Measurements from ENCODE around the gene PROCA1. TPM values are rescaled to one million over a fixed set of nuclear protein-coding genes. Genes with fewer than 3 reads are reported as not detected.

PROCA1 gene
- total and polyA plus RNA-seq, 2 of the 8 experiments (the other 6 are each of a cell fraction or from before 2014, with no cell fraction given), result 21.2 to 26.3 TPM

DNA sequence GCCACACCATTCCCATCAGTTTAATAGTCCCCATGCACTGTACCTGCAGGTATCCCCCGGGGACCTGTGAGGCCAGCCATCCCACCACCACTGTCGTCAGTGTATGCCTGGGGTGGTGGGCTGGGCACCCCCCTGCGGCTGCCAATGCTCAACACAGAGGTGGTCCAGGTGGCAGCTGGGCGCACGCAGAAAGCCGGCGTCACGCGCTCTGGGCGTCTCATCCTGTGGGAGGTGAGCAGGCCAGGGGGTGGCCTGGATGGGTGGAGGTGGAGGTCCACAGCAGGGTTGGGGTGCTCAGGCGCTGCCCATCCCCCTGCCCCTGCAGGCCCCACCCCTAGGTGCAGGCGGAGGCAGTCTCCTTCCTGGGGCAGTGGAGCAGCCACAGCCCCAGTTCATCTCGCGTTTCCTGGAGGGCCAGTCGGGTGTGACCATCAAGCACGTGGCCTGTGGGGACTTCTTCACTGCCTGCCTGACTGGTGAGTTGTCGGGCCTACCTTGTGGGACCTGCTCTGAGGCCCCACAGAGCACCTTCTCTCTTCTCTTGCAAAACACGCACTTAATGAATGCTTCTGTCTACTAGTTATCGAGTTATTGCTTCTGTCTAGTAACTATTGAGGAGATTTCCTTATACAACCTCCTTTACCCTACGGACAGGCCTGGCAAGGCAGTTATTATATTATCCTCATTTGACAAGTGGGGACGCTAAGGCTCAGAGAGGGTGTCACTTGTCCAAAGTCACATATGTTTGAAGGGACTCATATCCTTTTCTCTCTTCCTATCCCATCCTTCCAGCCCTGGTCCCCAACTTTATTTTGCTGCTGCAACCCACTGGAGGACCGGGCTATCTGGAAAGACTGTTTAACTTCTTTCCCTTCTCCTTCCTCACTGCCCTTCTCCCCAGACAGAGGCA is 26.3 kb upstream of the PROCA1 start:
- Histone ChIP-seq H3K14ac (ENCODE audit: insufficient read length) (no peak overlapping the region), H2BK120ac (replicated peaks; ENCODE audit: low read depth, low read length) (no peak overlapping the region), H3K27ac (ENCODE audit: low read depth, low read length) (no peak overlapping the region), H2AFZ (ENCODE audit: low read length) (no peak overlapping the region), H2BK12ac (ENCODE audit: low read depth, low read length) (no peak overlapping the region), H4K5ac (ENCODE audit: insufficient read length, low read depth, low read length) (no peak overlapping the region), H2BK20ac (ENCODE audit: low read length) (no peak overlapping the region), H2BK5ac (ENCODE audit: low read depth, low read length) (no peak overlapping the region), H3K56ac (replicated peaks; ENCODE audit: insufficient read length, low read depth, low read length) (no peak overlapping the region), H3K27me3 (replicated peaks in 1 of 4; ENCODE audit: control insufficient read depth in 3 of 4, extremely low read depth in 1 of 4, insufficient read depth in 3 of 4, low read length in 3 of 4) (no peaks in the 10 kb centered on the region), H3K4me2 (ENCODE audit: insufficient read depth in 1 of 2, low read depth in 2 of 2, low read length in 2 of 2) (no peak overlapping the region), H4K20me1 (replicated peaks in 1 of 2; ENCODE audit: control insufficient read depth in 1 of 2, insufficient read depth in 2 of 2, low read length in 2 of 2) (peaks cover 0 to 5% of the 10 kb centered on the region in 2 experiments), H3K4me1 (replicated peaks in 1 of 4; ENCODE audit: control insufficient read depth in 3 of 4, insufficient read depth in 4 of 4, low read length in 3 of 4) (peaks cover 0 to 2% (median 0%) of the 10 kb centered on the region in 4 experiments; a peak in 1 of 7 replicates), H2BK15ac (ENCODE audit: low read length) (no peak overlapping the region), H3K9ac (replicated peaks in 1 of 4; ENCODE audit: extremely low read depth in 1 of 4, low read depth in 3 of 4, low read length in 3 of 4) (no peak overlapping the region), H3K79me1 (ENCODE audit: low read depth, low read length) (peaks cover 2% of the 10 kb centered on the region; the same call in 1 of the 2 replicates), H3K79me2 (ENCODE audit: control insufficient read depth in 1 of 2, insufficient read depth in 2 of 2, low read length in 2 of 2) (no peaks in the 10 kb centered on the region), H3K4ac (replicated peaks; ENCODE audit: insufficient read length, low read depth, low read length) (no peak overlapping the region), H3K9me3 (ENCODE audit: insufficient read depth in 2 of 2, low read depth in 1 of 2, low read length in 1 of 2) (no peaks in the 10 kb centered on the region), H3K4me3 (ENCODE audit: extremely low read depth in 1 of 4, insufficient read depth in 2 of 4, low read depth in 3 of 4, low read length in 4 of 4) (no peak overlapping the region), H3K23me2 (ENCODE audit: low read depth, low read length) (no peaks in the 10 kb centered on the region), H4K8ac (ENCODE audit: extremely low read depth, insufficient read depth, low read length) (peak overlapping the region; percentile 41; the same call in 1 of the 2 replicates), H3K23ac (ENCODE audit: insufficient read length) (no peak overlapping the region), H3K36me3 (ENCODE audit: control insufficient read depth in 2 of 4, insufficient read depth in 4 of 4, low read length in 3 of 4) (peaks cover 9 to 17% (median 13%) of the 10 kb centered on the region in 4 experiments; a peak in 7 of 8 replicates), H4K91ac (replicated peaks; ENCODE audit: insufficient read length, low read length) (no peak overlapping the region), H3K18ac (ENCODE audit: extremely low read depth, low read length) (no peak overlapping the region), H2AK5ac (ENCODE audit: low read depth, low read length) (no peak overlapping the region)
- no peak for FAIRE-seq
- WGBS, 2 experiments (ENCODE audit: extremely low coverage in 1 of 2, insufficient coverage in 1 of 2, insufficient read length in 1 of 2, insufficient replicate concordance in 2 of 2, low coverage in 1 of 2, low lambda C conversion rate in 2 of 2, missing lambda C conversion rate in 1 of 2), result 96% methylated on average over 20 of the region's 22 CpGs; no CpG with 5 or more reads in 1 of the 2 experiments
- TF ChIP-seq CEBPB (IDR thresholded peaks at IDR 0.05; ENCODE audit: low read depth, low read length) (no peak), ASH2L (IDR thresholded peaks at IDR 0.05; ENCODE audit: low read length) (no peak), JUND (IDR thresholded peaks at IDR 0.05; ENCODE audit: low read length) (no peak), PHF8 (conservative IDR thresholded peaks at IDR 0.05; ENCODE audit: low read depth, low read length) (no peak), SIX5 (IDR thresholded peaks at IDR 0.05; ENCODE audit: low read depth, low read length) (no peak), SP4 (IDR thresholded peaks at IDR 0.05; ENCODE audit: low read length) (no peak), RXRA (IDR thresholded peaks at IDR 0.05; ENCODE audit: insufficient read depth, low read depth, low read length) (no peak), CTBP2 (IDR thresholded peaks at IDR 0.05; ENCODE audit: borderline replicate concordance, insufficient read depth, insufficient read length, low read length) (no peak), TCF12 (IDR thresholded peaks at IDR 0.05; ENCODE audit: low read depth, low read length) (no peak)
- POLR2A ChIA-PET (ENCODE audit: partially characterized antibody), result interaction anchor here (9.2 to 15.3 kb wide), 2 partner anchors 11 to 16 kb away, joined by 134 to 813 read pairs; partner anchors contain the start of genes NEK8, RPL23A and TLCD1
- no peak for DNase-seq (ENCODE audit: low read depth in 1 of 2, low spot score in 2 of 2)
- CTCF ChIA-PET (ENCODE audit: partially characterized antibody), result interaction anchor here (5.6 kb wide), 1 partner anchor 11 kb away, joined by 70 read pairs; the partner anchor contains the start of genes NEK8 and TLCD1
